Glomerular endothelial cell (primary cell): Measurements from ENCODE around the gene UNC13D. TPM values are rescaled to one million over a fixed set of nuclear protein-coding genes. Genes with fewer than 3 reads are reported as not detected.
"Not testable (repeated sequence)": the region's sequence is repeated elsewhere in the genome, so short reads cannot be mapped to it uniquely, and the experiment has no call there.

ENCODE experiments used
- DNase-seq: peaks from one replicate; pipeline ENCODE4 v3.0.0-alpha.2; 2011; ENCODE audit warnings: low read depth, low spot score; ENCODE audit errors: extremely low read depth
- total RNA-seq: library from RNA; depleted of rRNA; stranded (reverse); fragments of >200 nt; gene quantifications from 2 replicates; pipeline ENCODE4 v1.2.3, GENCODE V29; 2015

Gene UNC13D
- total RNA-seq, 1 donor from 2014 or later, result 1.1 TPM

DNA sequence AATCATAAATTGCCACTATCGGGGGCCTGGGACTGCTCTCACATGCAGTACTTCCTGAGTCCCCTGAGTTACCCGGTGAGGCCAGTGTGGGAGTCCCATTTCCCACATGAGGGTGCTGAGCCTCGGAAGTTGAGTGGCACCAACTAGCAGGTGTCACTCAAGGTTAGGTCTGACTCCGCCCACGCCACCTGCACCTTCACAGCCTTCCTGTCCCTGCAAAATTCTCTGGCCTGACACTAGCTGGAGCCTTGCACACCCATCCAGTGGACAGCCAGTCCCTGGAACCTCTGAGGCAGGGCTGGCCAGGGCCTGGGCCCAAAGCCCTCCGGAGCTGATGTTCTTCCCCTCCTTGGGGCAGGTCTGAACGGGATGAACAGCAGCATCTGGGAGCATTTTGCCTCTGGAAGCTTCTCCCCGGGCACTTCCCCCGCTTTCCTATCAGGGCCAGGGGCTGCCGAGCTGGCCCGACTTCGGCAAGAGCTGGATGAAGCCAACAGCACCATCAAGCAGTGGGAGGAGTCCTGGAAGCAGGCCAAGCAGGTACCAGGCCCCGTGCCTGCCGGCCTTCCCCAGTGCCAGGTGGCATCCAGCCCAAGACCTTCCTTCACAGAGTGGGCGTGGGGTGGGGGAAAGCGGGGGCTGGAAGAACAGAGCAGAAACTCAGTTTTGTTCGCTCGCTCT is 21.9 kb downstream of the UNC13D start:
- no peak for DNase-seq

GRCh38 chr17:75821552-75821951 is 22.7 kb downstream of the UNC13D start:
- DNase-seq, result no peak

GRCh38 chr17:75820094-75821080 is 23.8 kb downstream of the UNC13D start:
- no peak for DNase-seq

GRCh38 chr17:75819678-75820077 is 24.5 kb downstream of the UNC13D start:
- DNase-seq, result no peak

GRCh38 chr17:75819116-75819515 is 25.1 kb downstream of the UNC13D start:
- no peak for DNase-seq

GRCh38 chr17:75818326-75818885 is 25.8 kb downstream of the UNC13D start:
- no peak for DNase-seq

DNA sequence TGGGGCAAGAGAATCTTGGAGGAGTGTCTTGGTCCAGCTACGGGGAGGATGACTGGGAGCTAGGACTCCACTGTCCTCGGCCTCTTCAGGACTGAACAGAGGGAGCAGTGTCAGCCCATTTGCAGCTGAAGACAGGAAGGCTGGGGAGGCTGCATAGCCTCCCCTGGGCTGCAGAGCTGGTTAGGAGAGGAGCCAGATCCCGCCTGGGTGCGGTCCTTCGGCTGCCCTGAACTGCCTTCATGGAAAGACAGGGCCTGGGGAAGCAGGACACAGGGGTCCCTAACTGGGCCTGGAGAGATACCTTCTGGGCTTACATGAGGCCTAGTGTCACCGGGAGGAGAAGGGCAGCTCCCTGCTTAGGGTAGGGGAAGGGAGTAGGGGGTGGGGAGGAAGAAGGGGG is 26.6 kb downstream of the UNC13D start:
- DNase-seq, result no peak

- DNase-seq, result no peak
Observed at GRCh38 chr17:75816693-75817092, 27.5 kb downstream of the UNC13D start.

DNA sequence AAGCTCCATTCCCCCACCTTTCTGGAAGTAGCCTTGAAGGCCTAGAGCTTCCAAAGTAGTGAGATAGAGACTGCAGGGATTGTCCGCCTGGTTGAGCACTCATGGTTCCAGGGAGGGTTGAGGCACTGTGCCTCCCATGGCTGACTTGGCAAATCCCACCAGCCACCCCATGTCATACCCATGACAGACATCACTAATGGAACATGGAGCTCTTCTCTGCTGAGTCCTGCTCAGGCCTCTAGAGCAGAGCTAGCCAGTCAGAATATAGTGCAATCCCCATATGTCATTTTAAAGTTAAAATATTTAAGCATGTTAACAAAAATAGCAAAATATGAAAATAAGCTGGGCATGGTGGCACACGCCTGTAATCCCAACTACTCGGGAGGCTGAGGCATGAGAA is 28.8 kb downstream of the UNC13D start:
- DNase-seq, result no peak

DNA sequence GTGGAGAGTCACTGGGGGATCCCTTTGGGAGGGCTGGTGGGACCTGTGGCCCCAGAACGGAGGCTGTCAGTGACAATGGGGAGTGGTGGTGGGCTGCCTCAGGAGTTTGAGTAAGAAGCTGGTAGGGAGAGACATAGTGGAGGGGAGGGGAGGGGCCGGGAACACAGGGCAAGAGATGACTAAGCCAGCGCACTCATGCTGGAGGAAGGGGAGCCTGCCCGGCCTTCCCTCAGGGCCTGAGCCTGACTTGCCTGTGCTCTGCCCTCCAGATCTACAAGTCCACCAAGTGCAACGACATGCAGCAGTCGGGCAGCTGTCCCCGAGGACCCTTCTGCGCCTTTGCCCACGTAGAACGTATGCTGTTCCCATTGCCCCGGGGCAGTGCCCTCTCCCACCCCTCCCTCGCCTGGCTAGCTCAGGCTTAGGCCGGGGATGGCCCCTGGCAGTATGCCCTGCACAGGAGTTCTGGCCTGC is 29.3 kb downstream of the UNC13D start:
- DNase-seq, result no peak

- no peak for DNase-seq
Observed at GRCh38 chr17:75814021-75814395, 30.2 kb downstream of the UNC13D start.

DNA sequence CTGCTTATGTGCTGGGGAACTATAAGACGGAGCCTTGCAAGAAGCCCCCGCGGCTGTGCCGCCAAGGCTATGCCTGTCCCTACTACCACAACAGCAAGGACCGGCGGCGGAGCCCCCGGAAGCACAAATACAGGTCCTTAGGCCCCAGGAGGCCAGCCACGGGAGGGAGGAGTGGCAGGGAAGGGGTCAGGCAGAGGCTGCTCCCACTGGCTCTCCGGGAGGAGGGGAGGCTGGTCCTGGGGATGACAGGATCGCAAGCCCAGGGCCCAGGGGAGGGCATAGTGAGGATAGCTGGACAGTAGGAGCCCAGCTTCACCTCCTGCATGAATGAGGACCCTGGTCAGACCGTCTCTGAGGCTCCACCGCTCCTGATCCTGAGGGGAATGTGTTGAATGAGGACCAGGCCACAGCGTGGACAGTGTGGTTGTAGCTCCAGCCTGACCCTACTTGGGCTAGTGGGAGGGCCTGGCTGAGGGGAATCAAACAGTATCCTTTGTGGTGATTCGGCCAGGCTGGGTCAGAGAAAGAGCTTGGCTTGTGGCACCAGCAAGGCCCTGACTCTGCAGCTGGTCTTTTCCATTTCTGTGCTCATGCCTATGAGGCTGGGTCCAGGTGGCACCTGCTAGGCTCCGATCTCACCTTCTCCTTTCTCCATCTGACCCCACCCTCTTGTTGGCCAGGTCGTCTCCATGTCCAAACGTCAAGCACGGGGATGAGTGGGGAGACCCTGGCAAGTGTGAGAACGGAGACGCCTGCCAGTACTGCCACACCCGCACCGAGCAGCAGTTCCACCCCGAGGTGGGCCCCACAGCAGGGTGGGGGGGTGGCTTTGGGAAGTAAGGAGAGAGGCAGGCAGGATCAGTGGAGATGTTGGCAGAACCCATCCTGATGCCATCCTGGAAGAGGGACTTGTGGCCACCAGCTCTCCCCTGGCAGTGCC is 30.9 kb downstream of the UNC13D start:
- DNase-seq, result no peak

DNA sequence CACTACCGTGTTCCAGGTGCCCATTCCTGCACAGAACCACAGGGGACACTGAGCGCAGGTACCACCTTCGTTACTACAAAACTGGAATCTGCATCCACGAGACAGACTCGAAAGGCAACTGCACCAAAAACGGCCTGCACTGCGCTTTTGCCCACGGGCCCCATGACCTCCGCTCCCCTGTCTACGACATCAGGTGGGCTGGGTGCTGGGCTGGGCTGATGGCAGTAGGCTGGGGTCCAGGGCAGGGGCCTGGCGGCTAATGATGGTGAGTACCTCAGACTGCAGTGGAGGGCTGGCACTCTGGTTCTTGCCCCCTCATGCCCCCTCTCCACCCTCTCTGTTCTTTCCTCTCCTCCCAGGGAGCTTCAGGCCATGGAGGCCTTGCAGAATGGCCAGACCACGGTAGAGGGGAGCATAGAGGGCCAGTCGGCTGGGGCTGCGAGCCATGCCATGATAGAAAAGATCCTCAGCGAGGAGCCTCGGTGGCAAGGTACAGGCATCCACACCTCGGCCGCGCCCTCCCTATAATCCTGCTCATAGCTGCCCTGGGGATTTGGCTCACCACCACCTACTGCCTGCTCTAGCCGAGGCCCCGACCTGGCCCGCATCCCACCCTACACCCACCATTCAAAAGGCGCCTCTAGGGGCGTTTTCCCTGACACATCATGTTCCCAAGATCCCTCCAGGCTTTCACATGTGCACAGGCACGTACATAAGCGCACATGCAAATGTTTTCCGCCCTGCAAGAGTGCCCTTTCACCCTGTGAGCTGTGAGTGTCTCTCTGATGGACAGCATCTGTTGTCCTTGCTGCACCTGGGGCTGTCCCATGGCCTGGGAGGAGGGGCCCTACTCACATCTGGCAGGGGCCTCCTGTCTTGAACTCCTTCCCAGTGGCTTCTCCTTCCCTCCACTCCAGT is 31.8 kb downstream of the UNC13D start:
- DNase-seq, result no peak

GRCh38 chr17:75811174-75811573 is 33.0 kb downstream of the UNC13D start:
- DNase-seq, result no peak

DNA sequence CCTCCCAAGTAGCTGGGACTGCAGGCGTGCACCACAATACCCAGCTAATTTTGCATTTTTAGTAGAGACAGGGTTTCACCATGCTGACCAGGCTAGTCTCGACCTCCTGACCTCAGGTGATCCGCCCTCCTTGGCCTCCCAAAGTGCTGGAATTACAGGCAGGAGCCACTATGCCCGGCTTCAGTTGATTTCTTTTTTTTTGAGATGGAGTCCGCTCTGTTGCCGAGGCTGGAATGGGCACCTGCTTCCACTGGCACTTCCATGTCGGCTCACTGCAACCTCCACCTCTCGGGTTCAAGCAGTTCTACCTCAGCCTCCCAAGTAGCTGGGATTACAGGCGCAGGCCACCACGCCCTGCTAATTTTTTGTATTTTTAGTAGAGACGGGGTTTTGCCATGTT is 33.4 kb downstream of the UNC13D start:
- DNase-seq, result not testable (repeated sequence)

DNA sequence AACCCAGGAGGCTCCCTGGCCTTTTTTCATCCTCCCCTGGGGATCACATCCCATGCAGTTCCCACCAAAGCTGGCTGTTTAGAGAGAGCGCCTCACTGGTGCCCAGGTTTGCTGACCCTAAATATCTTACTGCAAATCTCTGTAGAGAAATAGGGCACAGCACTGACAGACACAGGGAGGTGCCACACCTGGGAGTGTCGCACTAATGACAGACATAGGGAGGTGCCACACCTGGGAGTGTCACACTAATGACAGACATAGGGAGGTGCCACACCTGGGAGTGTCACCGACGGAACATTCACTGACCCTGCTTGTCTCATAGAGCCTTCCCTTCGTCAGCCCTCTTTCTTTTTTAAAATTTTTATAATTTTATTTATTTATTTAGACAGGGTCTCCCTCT is 34.0 kb downstream of the UNC13D start:
- DNase-seq, result no peak

GRCh38 chr17:75809631-75810111 is 34.5 kb downstream of the UNC13D start:
- DNase-seq, result no peak

GRCh38 chr17:75808905-75809621 is 35.1 kb downstream of the UNC13D start:
- no peak for DNase-seq

- DNase-seq, result no peak
Observed at GRCh38 chr17:75808549-75808904, 35.7 kb downstream of the UNC13D start.
